Left renal cortex interstitium (tissue), 4 donors: ENCODE data around the gene ARSG. TPM values are rescaled to one million over a fixed set of nuclear protein-coding genes. Genes with fewer than 3 reads are reported as not detected.
"Not testable (repeated sequence)": the region's sequence is repeated elsewhere in the genome, so short reads cannot be mapped to it uniquely, and the experiment has no call there.

Experiments
- DNase-seq, 4 donors: peaks; one replicate each; pipeline ENCODE4 v3.0.0-alpha.2; 2013; ENCODE audit warnings: low read depth in 4 of 4, low spot score in 2 of 4, missing footprints in 1 of 4
- polyA plus RNA-seq, 4 donors: library from polyadenylated mRNA; unstranded; fragments of 120-200 nt; gene quantifications; one replicate each; pipeline ENCODE4 v1.2.1, GENCODE V29; 2013; ENCODE audit not compliant: insufficient read length in 4 of 4

The ARSG gene
- polyA plus RNA-seq, 4 donors = 3.4 to 6.3 (median 4.9) TPM

DNA sequence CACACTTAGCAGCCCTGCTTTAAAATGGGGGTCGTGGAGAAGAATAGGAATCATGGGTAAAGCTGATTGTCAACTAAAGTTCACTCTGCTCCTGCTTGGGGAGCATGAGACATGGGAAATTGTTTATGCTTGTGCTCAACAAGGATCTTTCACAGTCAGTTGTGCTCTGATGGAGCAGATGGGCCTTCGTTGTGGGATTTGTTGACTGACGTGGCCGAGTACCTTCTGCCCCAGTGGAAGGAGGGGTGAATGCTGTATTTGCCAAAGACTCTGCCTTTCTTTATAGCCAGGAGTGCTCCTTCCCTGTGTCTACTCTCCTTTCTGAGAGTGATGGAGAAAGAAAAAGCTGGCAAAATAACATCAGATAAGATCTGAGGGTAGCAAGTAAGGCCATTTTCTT is 11.4 kb downstream of the ARSG start:
- no peak for DNase-seq

- DNase-seq = no peak
These were observed 13.4 kb downstream of the ARSG start for GRCh38 chr17:68304706-68305105.

DNA sequence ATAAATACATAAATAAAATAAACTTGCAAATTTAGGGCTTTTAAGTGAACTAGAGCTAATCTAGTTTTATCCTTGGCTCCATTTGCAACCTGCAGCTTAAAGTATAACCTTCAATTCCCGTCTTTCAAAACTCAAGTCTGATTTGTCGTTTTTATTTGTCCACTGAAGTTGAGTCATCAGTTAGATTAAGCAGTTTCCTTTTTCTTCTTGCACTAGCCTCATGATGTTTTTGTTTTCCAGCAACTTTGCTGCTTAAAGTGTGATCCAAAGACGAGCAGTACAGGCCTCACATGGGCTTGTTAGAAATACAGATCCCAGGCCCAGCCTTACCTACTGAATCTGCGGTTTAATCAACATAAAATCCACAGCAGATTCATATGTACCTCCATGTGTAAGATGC is 13.8 kb downstream of the ARSG start:
- DNase-seq = no peak

DNA sequence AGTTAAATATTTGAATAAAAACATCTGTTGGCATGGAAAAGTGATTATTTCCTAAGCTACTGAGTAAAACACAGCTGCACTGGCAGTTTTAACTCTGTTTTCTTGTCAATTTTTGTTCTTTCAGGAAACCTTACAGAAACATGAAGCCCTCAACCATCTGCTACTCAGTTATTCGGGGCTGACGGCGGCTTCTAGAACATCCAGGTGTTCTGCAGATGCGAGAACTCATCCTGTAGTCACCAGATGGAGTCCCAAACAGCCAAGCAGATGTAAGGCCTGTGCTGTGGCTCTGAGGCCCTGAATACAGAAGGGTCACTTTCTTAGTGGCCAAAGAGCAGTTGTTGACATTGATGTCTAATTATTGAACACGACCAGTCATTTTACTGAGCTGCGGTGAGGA is 15.5 kb downstream of the ARSG start:
- DNase-seq = no peak

DNA sequence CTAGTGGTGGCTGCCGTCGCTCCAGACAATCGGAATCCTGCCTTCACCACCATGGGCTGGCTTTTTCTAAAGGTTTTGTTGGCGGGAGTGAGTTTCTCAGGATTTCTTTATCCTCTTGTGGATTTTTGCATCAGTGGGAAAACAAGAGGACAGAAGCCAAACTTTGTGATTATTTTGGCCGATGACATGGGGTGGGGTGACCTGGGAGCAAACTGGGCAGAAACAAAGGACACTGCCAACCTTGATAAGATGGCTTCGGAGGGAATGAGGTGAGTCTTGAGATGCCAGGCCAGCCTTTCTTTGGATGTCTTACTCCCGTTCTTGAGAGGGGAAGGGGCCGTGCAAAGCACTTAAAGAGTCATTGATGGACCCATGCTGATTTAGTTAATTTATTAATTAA is 16.1 kb downstream of the ARSG start:
- DNase-seq = no peak

DNA sequence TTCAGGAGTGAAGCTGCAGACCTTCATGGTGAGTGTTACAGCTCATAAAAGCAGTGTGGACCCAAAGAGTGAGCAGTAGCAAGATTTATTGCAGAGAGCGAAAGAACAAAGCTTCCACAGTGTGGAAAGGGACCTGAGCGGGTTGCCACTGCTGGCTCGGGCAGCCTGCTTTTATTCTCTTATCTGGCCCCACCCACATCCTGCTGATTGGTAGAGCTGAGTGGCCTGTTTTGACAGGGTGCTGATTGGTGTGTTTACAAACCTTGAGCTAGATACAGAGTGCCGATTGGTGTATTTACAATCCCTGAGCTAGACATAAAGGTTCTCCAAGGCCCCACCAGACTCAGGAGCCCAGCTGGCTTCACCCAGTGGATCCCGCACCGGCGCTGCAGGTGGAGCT is 17.2 kb downstream of the ARSG start:
- DNase-seq = not testable (repeated sequence)

- DNase-seq = not testable (repeated sequence)
These were observed 17.9 kb downstream of the ARSG start for GRCh38 chr17:68309066-68309670.

- no peak for DNase-seq
These were observed 18.9 kb downstream of the ARSG start for GRCh38 chr17:68310152-68310551.

GRCh38 chr17:68314916-68315535 is 23.7 kb downstream of the ARSG start:
- no peak for DNase-seq

GRCh38 chr17:68315930-68316329 is 24.6 kb downstream of the ARSG start:
- DNase-seq = no peak

- DNase-seq = no peak
These were observed 26.2 kb downstream of the ARSG start for GRCh38 chr17:68317458-68317857.

DNA sequence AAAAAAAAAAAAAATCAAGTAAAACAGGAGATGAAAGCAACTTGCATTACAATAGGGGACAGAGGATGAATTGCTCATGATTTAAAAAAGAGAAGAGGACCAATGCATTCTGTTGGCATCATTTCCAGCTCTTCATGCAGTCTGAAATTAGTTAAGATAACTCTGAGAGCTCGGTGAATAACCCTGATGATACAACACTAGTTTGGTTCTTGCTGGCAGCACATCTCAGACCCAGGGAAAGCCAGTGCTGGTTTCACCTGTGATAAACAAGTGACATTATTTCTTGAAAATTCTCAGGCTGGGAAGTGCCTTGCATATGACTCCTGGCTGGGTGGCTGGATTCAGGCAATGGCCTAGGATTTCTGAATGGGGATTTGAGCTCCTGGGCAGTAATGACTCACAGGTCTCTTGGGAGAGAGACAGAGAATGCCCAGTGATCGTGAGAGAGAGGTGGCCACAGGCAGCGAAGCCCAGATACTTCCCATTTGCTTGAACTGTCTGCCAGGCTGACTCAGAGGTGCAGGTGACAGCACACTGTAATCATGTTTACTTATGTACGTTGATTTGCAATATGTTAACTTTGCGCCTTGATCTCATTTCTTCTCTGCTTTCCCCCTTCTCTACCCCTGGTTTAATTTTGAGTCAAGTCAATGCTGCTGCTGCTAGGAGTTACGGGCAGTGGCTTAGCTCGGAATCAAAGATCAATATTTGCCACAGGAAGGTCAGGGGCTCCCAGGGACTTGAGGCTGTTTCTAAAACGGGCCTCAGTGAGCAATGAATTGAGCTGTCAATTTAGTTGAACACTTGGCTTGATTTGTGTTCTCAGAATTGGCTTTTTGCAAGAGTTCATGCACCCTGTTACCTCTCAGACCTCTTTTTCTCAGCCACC is 27.1 kb downstream of the ARSG start:
- no peak for DNase-seq

GRCh38 chr17:68319410-68320162 is 28.3 kb downstream of the ARSG start:
- DNase-seq = no peak

GRCh38 chr17:68320311-68320865 is 29.1 kb downstream of the ARSG start:
- DNase-seq = no peak

DNA sequence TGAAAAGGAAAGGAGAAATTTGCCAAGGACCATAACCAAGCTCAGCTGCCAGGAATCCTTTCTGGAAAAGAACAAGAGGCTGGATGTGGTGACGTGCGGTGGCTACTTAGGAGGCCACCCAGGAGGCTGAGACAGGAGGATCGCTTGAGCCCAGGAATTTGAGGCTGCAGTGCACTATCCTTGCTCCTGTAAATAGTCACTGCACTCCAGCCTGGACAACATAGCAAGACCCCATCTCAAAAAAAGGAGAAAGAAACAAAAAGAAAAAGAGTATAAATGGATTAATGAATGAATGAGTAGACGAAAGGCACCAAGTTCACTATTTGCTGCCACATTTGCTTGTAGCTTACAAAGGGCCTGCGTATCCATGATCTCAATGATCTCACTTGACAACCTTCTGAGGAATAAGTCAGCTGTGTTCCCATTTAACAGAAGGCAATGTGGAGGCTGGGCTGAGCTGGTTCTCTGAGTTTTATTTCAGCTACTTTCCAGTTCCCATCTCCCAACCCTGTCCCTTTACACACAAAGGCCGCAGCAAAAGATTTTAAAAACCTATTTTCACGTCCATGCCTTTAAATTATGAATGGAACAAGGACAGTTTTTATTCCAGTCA is 29.8 kb downstream of the ARSG start:
- no peak for DNase-seq

- no peak for DNase-seq
These were observed 30.3 kb downstream of the ARSG start for GRCh38 chr17:68321556-68321954.

GRCh38 chr17:68322630-68323029 is 31.3 kb downstream of the ARSG start:
- no peak for DNase-seq

DNA sequence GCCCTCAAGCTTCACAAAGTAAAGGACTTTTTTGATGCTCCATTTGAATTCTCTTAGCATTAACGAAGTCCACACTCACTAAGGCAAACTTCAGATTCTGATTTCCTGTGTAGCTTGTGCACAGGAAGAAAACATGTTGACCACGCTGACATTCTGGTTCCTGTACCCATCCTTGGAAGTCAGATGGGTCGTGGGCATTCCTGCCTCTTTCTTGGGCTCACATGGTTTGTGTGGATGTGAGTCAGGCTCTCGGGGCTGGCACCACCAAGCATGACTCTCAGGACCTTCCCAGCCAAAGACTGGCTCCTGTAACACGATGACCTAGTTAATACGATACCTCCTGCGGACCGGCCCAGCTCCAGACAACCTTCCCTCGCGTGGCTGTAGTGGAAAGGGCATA is 32.8 kb downstream of the ARSG start:
- DNase-seq = no peak

DNA sequence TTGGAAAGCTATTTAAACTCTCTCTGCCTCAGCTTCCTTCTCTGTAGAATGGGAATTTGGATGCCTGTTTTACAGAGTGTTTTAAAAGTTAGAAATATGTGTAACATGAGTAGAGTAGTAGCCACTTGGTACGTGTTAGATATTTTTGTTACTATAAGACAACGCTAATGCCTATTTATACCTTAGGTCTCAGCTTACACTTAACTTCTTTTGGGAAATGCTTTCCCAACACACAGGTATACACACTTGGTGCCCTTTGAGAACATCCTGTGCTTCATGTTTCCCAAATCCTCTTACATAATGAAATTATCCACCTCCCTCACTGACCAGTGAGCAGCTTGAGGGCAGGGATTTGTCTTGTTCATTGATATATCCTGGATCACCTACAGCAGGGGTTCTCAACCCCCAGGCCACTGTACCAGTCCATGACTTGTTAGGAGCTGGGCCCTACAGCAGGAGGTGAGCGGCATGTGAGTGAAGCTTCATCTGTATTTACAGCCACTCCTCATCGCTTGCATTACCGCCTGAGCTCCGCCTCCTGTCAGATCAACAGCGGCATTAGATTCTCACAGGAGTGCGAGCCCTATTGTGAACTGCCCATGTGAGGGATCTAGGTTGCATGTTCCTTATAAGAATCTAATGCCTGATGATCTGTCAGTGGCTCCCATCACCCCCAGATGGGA is 33.5 kb downstream of the ARSG start:
- no peak for DNase-seq

DNA sequence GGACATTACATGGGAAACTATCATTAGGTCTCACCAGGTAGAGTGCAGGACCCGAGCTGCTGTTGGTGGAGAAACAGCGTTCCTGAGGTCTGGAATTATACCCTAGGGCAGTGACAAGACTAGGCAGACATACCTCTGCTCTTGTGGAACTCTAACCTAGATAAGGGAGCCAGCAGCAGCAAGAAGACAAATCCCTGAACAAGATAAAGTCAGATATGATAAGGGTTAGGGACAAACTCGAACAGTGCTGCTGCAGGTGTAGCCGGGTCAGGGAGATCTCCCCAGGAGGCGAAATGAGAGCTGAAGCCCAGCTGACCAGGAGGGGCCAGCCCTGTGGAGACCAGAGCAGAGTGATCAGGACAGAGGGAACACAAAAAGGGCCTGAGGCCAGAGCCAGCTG is 34.7 kb downstream of the ARSG start:
- DNase-seq = no peak
